ENCODE results near the gene SLC17A4. TPM values are rescaled to one million over a fixed set of nuclear protein-coding genes. Genes with fewer than 3 reads are reported as not detected.
A peak's percentile ranks its signal among the peaks of the same experiment; 100 is the strongest.

The SLC17A4 gene
- total RNA-seq, 1 experiment from 2014 or later: not detected

- no peak for DNase-seq (ENCODE audit: low read depth)
Measured at GRCh38 chr6:25749837-25750236, 4.7 kb upstream of the SLC17A4 start.

- no peak for DNase-seq (ENCODE audit: low read depth)
Measured at GRCh38 chr6:25750906-25751305, 3.6 kb upstream of the SLC17A4 start.

- no peak for DNase-seq (ENCODE audit: low read depth)
Measured at GRCh38 chr6:25753079-25753478, 1.5 kb upstream of the SLC17A4 start.

- no peak for DNase-seq (ENCODE audit: low read depth)
Measured at GRCh38 chr6:25755483-25755882, 941 bp downstream of the SLC17A4 start.

- no peak for DNase-seq (ENCODE audit: low read depth)
Measured at GRCh38 chr6:25756382-25757363, 2.1 kb downstream of the SLC17A4 start.

GRCh38 chr6:25757936-25758642 lies 3.5 kb downstream of the SLC17A4 start:
- DNase-seq (ENCODE audit: low read depth): no peak

GRCh38 chr6:25764611-25765010 lies 10.1 kb downstream of the SLC17A4 start:
- no peak for DNase-seq (ENCODE audit: low read depth)

GRCh38 chr6:25768566-25768965 lies 14.0 kb downstream of the SLC17A4 start:
- no peak for DNase-seq (ENCODE audit: low read depth)

- peak; percentile 50 for DNase-seq (ENCODE audit: low read depth)
Measured at GRCh38 chr6:25769983-25770382, 15.4 kb downstream of the SLC17A4 start.

- no peak for DNase-seq (ENCODE audit: low read depth)
Measured at GRCh38 chr6:25774120-25774715, 19.7 kb downstream of the SLC17A4 start.

GRCh38 chr6:25777031-25777430 lies 22.5 kb downstream of the SLC17A4 start:
- no peak for DNase-seq (ENCODE audit: low read depth)

- DNase-seq (ENCODE audit: low read depth): no peak
Measured at GRCh38 chr6:25777856-25778649, 23.5 kb downstream of the SLC17A4 start.

GRCh38 chr6:25781134-25781533 lies 26.6 kb downstream of the SLC17A4 start:
- DNase-seq (ENCODE audit: low read depth): no peak

- DNase-seq (ENCODE audit: low read depth): no peak
Measured at GRCh38 chr6:25787428-25787827, 32.9 kb downstream of the SLC17A4 start.

GRCh38 chr6:25788305-25788922 lies 33.9 kb downstream of the SLC17A4 start:
- peak; percentile 58 for DNase-seq (ENCODE audit: low read depth)

GRCh38 chr6:25789475-25789874 lies 34.9 kb downstream of the SLC17A4 start:
- no peak for DNase-seq (ENCODE audit: low read depth)

- DNase-seq (ENCODE audit: low read depth): no peak
Measured at GRCh38 chr6:25792016-25792415, 37.5 kb downstream of the SLC17A4 start.

- no peak for DNase-seq (ENCODE audit: low read depth)
Measured at GRCh38 chr6:25793970-25794369, 39.4 kb downstream of the SLC17A4 start.

- DNase-seq (ENCODE audit: low read depth): no peak
Measured at GRCh38 chr6:25794784-25795183, 40.2 kb downstream of the SLC17A4 start.

GRCh38 chr6:25801436-25801835 lies 46.9 kb downstream of the SLC17A4 start:
- DNase-seq (ENCODE audit: low read depth): no peak

GRCh38 chr6:25804804-25805203 lies 50.3 kb downstream of the SLC17A4 start:
- DNase-seq (ENCODE audit: low read depth): no peak

Data from M059J (cell line).